Measurements from ENCODE around the gene AGER.

- TF ChIP-seq, protein P1, sequence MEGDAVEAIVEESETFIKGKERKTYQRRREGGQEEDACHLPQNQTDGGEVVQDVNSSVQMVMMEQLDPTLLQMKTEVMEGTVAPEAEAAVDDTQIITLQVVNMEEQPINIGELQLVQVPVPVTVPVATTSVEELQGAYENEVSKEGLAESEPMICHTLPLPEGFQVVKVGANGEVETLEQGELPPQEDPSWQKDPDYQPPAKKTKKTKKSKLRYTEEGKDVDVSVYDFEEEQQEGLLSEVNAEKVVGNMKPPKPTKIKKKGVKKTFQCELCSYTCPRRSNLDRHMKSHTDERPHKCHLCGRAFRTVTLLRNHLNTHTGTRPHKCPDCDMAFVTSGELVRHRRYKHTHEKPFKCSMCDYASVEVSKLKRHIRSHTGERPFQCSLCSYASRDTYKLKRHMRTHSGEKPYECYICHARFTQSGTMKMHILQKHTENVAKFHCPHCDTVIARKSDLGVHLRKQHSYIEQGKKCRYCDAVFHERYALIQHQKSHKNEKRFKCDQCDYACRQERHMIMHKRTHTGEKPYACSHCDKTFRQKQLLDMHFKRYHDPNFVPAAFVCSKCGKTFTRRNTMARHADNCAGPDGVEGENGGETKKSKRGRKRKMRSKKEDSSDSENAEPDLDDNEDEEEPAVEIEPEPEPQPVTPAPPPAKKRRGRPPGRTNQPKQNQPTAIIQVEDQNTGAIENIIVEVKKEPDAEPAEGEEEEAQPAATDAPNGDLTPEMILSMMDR (IDR thresholded peaks at IDR 0.05; ENCODE audit: poor library complexity) = no peak
- TF ChIP-seq EZH2phosphoT487 (IDR thresholded peaks at IDR 0.05; ENCODE audit: low read depth, severe bottlenecking, unreplicated experiment) = no peak
These were observed 12.9 kb upstream of the AGER start for GRCh38 chr6:32196682-32197616.
